ENCODE results near the gene ZFP3.
"Not testable (repeated sequence)": the region's sequence is repeated elsewhere in the genome, so short reads cannot be mapped to it uniquely, and the experiment has no call there.

Gene ZFP3

DNA sequence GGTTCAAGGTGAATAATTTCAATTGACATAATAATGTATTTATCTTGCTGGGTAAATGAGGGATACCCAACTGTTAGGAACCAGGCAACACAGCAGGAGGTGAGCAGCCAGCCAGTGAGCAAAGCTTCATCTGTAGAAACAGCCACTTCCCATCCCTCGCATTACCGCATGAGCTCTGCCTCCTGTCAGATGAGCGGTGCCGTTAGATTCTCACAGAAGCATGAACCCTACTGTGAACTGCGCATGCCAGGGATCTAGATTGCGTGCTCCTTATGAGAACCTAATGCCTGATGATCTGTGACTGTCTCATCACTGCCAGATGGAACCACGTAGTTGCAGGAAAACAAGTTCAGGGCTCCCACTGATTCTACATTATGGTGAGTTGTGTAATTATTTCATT, 46.6 kb downstream of the ZFP3 start:
- not testable (repeated sequence) for DNase-seq (ENCODE audit: low read depth)

DNA sequence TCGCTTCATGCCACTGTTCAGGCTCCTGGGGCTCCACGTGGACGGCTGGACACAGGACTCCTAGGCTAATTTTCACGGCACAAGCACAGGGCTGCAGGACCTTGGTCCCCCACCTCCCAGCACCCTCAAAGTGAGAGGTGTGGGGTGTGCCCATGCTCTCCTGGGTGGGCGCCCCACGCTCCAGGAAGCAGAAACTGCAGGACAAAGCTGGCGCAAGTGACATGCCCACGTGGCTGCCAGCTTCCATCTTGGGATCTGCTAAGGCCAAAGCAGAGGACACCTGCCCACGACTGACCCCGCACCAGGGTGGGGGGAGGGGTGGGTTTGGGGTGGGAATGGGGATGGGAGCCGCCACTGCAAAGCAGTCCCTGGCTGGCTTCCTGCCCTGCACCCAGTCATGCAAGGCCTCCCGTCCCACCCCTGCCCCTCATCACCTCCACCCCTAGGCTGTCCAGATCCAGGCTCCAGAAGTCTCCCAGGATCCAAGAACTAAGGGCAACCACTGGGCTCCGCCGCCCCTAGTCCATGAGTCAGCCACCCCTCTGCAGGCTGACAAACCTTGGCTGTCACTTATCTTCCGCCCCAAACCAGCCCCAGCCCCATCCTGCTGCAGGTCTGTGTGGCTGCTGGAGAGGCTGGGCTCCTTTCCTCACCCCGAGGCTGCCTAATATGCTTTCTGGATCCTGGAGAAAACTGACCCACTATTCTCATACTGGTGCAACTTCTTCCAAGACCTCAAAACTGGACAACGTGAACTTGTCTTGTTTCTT, 48.6 kb downstream of the ZFP3 start:
- DNase-seq (ENCODE audit: low read depth): no peak

DNA sequence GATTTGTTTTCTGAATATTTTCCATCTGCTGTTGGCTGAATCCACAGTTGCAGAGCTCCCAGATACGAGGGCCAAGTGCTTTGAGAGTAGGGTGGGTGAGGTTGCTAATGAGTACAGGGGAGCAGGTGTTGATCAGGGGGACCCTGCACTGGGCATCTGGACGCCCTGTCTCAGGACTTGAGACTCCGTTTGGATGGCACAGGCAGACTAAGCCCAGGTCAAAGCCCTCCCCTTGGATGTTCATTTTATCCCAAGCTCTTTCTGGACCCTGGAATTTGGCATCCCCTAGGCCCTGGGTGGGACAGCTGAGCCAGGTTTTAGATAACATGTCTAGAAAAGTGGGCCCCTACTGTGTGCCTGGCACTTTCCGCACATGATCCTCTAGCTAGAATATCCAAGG, 49.6 kb downstream of the ZFP3 start:
- no peak for DNase-seq (ENCODE audit: low read depth)

DNA sequence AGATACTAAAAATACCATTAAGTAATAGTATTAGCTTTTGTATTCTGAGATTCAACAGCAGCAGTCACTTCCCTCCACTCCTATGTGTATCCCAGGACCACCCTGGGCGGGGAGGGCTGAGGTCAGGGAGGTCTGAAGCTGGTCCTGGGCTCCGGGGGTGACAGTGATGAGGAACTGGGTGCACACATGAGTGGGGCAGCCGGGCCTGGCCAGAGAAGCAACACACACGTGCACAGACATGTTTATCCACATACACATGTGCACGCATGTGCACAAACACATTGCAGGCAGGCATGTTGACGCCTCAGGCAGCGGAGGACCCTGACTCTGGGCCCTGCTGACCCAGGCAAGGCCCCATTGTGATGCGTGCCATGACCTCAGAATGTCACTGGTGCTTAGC, 50.1 kb downstream of the ZFP3 start:
- not testable (repeated sequence) for DNase-seq (ENCODE audit: low read depth)

DNA sequence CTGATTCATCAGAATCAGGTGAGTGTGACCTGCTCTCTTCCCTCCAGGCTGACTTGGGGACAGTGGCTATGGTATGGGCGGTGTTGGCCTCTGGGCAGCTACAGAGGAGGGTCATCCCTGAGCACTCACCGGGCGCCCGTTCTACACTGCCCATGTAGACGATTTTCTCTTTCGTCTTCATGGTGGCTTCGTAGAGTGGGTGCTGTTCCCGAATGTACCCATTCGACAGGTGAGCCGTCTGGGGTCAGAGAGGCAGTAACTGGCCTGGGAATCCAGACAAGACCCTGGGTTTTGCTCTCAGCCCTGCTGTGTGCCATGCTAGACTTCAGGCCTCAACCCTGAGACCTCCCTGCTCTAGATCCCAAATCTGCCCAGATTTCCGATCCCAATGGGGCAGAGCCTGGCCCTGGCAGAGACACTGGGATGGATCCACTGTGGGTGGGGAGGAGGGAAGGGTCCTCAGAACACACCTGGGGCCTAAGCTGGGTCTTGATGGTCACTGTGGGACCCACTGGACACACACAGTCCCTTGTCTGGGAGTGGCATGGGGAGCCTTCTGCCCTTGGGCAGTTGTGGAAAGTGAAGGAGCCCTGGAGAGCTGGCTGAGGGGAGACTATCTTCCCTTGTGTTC, 50.8 kb downstream of the ZFP3 start:
- no peak for DNase-seq (ENCODE audit: low read depth)

DNA sequence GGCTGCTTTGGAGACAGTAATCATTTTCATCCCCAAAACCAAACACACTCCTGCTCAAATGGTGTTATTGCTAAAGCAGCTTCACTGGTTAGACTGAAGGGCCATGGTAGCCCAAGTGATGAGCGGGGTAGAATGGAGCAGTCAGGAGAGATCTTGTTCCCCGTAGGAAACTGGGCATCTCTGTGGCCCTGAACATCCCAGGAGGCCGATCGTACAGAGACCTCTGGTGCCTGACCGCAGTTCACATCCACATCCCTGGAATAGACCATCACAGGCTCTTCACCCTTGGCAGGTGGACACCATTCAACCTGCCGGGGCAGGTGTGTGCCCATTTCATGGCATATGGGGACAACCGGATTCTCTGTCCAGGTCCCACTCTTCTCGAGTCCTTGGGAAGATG, 51.5 kb downstream of the ZFP3 start:
- not testable (repeated sequence) for DNase-seq (ENCODE audit: low read depth)

DNA sequence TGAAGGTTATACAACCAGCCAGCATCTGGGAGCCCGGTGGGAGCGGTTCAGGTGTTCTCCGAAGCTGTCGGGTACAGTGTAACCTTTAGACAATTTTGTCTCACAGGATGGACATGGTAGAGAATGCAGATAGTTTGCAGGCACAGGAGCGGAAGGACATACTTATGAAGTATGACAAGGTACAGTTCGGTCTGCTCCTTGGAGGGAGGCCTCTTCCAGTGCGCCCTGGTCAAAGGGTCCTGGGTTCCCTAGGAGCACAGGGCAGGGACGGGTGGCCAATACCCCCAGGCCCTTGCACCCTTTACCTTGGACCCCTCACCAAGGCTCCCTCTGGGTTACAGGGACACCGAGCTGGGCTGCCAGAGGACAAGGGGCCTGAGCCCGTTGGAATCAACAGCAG, 52.0 kb downstream of the ZFP3 start:
- not testable (repeated sequence) for DNase-seq (ENCODE audit: low read depth)

DNA sequence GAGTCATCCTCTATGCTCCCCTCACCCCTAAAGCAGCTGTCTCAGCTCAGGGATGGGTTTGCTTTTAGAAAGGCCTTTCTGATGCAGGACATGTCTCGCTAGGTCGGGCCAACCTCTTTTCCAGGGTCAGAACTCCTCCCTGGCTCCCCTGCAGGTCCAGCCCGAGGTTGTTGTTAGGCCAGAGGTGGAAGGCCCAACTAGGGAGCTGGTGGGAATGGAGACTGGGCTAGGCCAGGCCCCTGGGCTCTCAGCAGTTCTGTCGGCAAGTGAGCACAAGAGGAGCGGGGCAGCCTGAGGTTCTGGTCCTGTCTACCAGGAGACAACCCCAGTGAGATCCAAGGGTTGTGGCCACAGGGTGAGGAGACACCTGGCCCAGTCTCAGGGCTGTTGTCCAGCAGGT, 52.4 kb downstream of the ZFP3 start:
- DNase-seq (ENCODE audit: low read depth): not testable (repeated sequence)

DNA sequence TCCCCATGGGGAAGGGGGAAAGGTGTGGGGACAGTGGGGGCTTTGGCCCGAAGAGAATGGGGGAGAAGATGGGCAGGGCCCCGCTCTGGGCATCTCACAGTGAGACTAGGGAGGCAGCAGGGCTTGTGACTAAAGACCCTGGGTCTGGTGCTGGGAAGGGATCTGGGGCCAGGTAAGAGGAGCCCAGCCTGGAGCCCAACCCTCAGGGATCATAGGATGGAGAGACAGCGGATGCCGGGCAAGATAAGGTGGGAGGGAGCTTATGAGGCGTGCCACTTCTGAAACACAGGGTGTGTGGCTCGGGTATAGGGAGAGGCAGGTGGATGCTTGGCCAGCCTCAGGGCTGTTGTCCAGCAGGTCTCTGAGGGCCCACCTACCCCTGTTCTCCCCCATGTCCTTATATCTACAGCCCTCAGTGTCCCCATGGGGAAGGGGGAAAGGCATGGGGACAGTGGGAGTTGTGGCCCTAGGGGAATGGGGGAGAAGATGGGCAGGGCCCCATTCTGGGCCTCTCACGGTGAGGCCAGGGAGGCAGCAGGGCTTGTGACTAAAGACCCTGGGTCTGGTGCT, 53.0 kb downstream of the ZFP3 start:
- no peak for DNase-seq (ENCODE audit: low read depth)

DNA sequence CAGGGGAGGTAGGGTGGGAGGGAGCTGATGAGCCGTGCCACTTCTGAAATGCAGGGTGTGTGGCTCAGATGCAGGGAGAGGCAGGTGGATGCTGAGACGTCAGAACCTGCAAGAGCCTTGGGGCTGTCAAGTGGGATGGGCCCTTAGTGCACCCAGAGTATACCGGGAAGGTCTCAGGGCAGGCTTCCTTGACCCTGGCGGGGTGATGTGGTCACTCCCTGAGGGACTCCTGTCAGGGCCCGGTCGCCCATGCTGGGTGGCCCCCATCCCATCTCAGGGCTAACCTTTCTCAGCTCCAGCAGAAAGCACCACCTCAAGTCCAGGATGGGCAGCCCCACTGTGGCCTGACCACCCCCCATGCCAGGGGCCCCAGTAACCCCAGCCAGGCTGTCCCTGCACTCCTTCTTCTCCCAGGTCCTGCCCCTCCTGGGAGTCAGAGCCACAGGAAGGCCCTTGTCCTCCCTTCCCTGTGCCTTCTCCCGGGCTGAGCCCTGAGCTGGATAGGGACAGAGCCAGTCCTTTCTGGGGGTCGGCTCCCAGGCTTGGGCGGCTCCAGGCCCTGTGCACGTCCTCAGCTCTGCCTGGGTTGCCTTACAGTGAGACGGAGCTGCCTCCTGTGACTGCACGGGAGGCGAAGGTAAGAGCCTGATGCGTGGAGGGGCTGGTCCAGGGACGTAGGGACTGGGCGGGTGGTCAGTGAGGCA, 53.7 kb downstream of the ZFP3 start:
- not testable (repeated sequence) for DNase-seq (ENCODE audit: low read depth)

DNA sequence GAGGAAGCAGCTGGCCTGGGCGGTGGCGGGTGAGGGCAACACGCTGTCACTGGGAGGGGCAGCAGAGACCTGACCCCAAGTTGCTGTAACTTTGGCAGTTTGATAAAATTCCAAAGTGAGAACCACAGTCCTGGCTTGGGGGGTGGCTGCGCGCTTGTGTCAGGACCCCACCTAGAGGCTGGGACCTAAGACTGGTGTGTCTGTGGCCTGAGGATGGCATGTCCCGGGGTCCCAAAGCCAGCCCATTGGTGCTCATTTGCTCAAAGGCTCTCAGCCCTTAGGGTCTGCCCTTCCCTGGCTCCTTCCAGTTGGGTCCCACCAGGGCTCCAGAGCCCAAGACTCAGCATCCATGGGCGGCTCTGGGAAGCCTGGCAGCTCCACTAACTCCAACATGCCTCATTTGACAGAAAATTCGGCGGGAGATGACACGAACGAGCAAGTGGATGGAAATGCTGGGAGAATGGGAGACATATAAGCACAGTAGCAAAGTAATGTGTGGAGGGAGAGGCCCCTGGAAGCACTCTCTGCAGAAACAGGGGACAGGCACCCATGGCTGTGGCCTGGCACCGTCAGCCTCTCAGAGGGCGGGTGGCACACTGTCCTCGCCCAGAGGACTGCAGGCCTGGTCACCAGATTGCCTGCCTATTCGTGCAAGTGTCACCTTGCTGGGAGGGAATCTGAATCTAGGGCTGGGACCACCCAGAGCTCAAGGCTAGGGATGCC, 54.4 kb downstream of the ZFP3 start:
- DNase-seq (ENCODE audit: low read depth): not testable (repeated sequence)

DNA sequence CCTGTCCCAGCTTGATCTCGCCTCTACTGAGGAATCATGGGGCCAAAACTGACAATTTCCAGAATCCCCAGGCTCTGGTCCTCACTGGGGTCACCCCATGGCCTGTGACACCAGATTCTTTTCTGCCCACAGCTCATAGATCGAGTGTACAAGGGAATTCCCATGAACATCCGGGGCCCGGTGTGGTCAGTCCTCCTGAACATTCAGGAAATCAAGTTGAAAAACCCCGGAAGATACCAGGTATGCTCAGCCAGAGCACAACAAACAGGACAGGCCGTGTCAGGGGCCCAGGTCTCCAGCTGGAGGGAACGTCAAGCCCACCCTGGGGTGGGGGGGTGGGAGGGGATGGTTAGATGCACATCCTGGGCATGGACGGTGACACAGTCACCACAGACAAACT, 55.0 kb downstream of the ZFP3 start:
- DNase-seq (ENCODE audit: low read depth): no peak

DNA sequence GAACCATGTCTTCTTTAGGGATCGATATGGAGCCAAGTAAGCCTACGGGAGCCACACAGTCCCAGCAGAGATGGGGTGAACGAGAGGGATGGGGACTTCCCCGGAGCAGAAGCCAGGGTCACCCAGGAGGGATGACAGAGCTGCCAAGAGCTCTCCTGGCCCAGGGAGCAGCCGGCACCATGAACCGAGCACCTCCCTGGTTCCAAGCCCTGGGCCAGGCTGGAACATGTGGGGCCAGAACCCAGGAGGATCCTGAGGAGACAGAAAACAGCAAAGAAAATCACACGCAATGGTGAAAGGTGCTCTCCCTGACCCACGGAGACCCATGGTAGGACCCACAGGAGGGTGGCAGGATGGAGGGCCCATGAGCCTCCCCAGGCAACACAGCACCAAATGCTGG, 55.7 kb downstream of the ZFP3 start:
- DNase-seq (ENCODE audit: low read depth): not testable (repeated sequence)

DNA sequence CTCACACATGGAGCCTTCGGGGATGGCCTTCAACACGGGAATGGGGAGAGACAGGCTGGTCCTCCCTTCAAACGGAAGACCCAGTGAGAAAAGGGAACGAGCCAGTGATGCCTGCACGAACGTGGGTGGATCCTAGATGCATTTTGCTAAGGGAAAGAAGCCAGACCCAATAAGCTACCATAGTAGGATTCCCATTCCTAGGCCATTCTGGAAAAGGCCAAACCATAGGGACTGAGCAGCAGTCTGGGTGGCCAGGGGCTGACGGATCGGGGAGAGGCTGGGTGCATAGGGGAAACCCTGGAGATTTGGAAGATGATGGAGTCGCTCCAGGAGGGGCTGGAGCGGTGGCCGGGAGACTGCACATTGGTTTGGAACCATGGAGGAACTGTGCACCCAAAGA, 56.3 kb downstream of the ZFP3 start:
- DNase-seq (ENCODE audit: low read depth): not testable (repeated sequence)

DNA sequence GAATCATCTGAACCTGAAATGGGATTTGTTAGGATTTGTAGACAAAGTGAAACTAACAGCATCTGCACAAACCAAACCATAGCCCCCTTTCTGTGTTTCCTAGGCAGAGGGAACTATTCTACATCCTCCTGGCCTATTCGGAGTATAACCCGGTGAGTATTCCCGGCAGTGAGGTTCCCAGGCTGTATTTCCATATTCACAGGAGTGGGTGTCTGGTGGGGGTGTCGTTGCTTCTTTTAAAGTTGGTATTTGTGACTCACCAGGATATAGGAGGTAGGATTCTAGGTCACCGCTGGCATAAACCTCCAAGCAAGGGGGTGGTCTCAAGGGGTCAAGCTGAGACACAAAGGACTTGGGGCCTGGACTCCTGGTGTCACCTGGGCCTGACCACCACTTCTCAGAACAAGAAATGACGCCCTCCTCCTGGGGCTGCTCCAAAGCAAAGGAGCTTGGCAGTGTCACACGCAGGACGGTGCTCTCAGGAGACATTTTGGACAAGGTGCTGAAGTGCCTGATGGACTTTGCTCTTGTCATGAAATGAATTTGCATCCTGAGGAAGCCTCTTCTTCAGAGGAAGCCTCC, 57.0 kb downstream of the ZFP3 start:
- DNase-seq (ENCODE audit: low read depth): not testable (repeated sequence)

DNA sequence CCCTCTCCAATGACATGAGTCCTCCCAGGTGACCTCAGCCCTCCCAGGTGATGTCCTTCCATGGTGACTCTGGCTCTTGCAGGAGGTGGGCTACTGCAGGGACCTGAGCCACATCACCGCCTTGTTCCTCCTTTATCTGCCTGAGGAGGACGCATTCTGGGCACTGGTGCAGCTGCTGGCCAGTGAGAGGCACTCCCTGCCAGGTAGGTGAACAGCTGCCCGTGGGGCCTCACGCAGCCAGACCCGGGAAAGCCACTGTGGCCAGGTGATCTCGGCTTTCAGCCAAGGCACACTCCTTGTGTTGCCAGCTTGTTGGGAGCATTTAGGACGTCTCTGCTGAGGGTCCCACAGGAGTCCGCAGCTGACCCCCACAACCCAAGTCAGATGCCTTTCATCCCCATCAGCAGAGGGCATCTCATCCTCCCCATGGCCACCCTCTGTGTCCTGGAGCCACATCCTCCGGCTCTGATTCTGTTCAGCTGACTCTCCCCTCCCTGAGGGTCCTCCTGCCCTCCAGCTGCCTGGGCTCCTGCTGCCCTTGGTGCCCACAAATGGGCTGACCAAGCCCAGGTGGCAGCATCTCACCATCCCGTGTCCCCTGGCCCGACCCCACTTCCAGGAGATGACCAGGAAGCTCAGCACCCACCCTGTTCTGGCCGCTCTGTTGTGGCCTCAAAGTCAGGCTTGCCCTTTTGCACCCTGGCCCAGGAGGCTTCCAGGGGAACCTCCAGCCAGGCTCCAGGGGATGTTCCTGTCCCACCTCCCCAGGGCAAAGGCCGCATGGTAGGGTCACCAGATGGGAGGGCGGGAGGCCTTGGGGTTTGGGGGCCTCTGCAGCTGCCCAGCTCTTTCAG, 57.7 kb downstream of the ZFP3 start:
- no peak for DNase-seq (ENCODE audit: low read depth)

DNA sequence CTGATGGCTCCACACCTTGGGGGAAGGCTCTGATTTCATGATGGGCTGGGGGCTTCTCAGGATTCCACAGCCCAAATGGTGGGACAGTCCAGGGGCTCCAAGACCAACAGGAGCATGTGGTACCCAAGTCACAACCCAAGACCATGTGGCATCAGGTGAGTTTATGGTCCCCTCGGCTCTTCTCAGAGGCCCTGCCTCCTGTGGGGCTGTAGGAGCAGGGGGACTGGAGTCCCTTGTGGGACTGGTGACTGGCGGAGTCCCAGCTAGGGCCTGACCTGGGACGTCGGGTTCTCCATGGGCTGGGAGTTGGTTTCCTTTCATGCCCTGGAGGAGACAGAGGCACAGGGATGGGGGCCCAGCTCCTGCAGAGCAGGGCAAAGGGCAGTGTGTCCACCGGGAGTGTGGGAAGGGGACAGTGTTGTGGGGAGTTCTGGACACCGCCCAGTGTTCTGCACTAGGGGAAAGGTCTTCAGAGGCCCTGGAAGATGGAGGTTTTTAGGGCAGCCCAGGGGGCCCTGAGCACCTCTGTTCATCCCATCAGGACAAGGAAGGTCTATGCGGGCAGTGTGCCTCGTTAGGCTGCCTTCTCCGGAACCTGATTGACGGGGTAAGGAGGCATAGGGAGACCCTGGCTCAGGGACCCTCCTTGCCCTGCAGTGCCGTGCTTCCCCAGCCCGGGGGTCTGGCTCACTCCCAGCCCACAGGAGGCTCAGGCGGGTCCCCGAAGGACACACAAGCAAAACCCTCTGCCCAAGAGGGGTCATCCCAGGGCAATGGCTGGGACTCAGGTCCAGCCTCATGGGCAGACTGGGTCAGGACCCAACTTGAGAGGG, 58.5 kb downstream of the ZFP3 start:
- not testable (repeated sequence) for DNase-seq (ENCODE audit: low read depth)

DNA sequence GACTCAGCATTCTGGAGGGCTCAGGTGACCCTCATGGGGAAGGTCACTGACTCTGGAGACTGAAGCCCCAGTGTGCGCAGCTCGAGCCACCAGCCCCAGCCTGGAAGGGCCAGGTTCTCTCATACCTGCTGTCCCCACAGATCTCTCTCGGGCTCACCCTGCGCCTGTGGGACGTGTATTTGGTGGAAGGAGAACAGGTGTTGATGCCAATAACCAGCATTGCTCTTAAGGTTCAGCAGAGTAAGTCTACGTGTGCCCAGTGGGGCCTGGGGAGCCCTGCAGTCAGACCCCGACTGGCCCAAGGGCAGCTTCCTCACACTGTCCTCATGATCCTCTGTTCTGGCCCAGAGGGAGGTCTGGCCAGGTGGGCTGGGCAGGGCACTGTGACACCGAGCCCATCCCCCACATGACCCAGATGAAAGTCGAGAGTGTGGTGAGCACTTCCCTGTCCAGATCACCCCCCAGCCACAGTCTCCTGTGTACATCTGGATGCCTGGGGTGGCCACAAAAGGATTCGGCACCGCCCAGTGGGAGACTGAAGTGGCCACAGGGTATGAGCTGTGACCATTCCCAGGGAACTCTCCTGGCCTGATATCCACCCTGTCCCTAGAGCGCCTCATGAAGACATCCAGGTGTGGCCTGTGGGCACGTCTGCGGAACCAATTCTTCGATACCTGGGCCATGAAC, 59.4 kb downstream of the ZFP3 start:
- not testable (repeated sequence) for DNase-seq (ENCODE audit: low read depth)

DNA sequence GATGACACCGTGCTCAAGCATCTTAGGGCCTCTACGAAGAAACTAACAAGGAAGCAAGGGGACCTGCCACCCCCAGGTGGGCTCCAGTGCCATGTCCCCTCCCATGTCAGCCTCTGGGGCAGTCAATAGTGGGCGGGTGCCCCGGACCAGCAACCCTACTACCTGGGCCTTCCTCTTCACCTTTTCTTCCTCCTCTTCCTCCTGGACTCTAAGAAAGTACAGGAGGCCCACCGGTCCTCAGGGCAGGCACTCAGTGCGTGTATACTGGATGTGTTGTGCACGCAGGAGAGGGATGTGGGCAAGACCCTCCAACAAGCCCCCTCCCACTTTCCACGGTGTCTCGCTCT, 59.9 kb downstream of the ZFP3 start:
- not testable (repeated sequence) for DNase-seq (ENCODE audit: low read depth)
